ENCODE measurements around the gene CD207. TPM values are rescaled to one million over a fixed set of nuclear protein-coding genes. Genes with fewer than 3 reads are reported as not detected.

CD207 gene
- total and polyA plus RNA-seq, 2 experiments from 2014 or later = not detected

- H3K9me2 ChIP-seq (ENCODE audit: insufficient read depth) = 0 out of 2 replicates have a peak, but pooled peaks cover 4% of the 10 kb centered on the region
- no peaks in the 10 kb centered on the region for H3K36me3 ChIP-seq (ENCODE audit: insufficient read depth)
- H3K27ac ChIP-seq (ENCODE audit: low read depth) = no peak overlapping the region
- ATAC-seq (peak; percentile 99), DNase-seq (ENCODE audit: low spot score) (peak; percentile 89)
- H3K27ac Mint-ChIP-seq = no peak overlapping the region
- H3F3A ChIP-seq (replicated peaks; ENCODE audit: low read depth) = no peaks in the 10 kb centered on the region
- no peaks in the 10 kb centered on the region for H3K4me1 ChIP-seq (ENCODE audit: insufficient read depth)
- no peaks in the 10 kb centered on the region for H3K36me3 Mint-ChIP-seq (ENCODE audit: low read depth)
- peaks cover 50% of the 10 kb centered on the region for H3K27me3 Mint-ChIP-seq (ENCODE audit: insufficient read depth, low read depth, poor library complexity)
- 0 out of 2 replicates have a peak overlapping the region, but pooled peaks have one; percentile 47 for H2AFZ ChIP-seq
- H3K27me3 ChIP-seq (ENCODE audit: insufficient read depth) = peaks cover 72% of the 10 kb centered on the region
- no peaks in the 10 kb centered on the region for H4K20me1 ChIP-seq (replicated peaks; ENCODE audit: insufficient read depth)
- H3K9me3 Mint-ChIP-seq = no peaks in the 10 kb centered on the region; the same call in 2 of the 3 replicates
- H3K79me2 ChIP-seq (replicated peaks; ENCODE audit: insufficient read depth) = no peaks in the 10 kb centered on the region
- 0 out of 2 replicates have a peak overlapping the region, but pooled peaks have one; percentile 26 for H3K4me3 ChIP-seq
- 0 out of 2 replicates have a peak overlapping the region, but pooled peaks have one; percentile 55 for H3K4me2 ChIP-seq
- TF ChIP-seq POLR2AphosphoS5 (IDR thresholded peaks at IDR 0.05; ENCODE audit: low read depth) (no peak), CTCF (conservative IDR thresholded peaks at IDR 0.05; ENCODE audit: low read depth in 2 of 2) (peak; percentile 85 to 100)
- H3K4me1 Mint-ChIP-seq = no peaks in the 10 kb centered on the region
- H3K4me3 Mint-ChIP-seq = peak overlapping the region; percentile 10; the same call in 1 of the 3 replicates
Observed at GRCh38 chr2:70871398-70872211, 36.0 kb upstream of the CD207 start.

- Mint-ChIP-seq H3K4me3 (no peak overlapping the region), H3K27me3 (ENCODE audit: insufficient read depth, low read depth, poor library complexity) (peaks cover 44% of the 10 kb centered on the region), H3K9me3 (no peaks in the 10 kb centered on the region; the same call in 2 of the 3 replicates), H3K4me1 (no peaks in the 10 kb centered on the region), H3K36me3 (ENCODE audit: low read depth) (no peaks in the 10 kb centered on the region), H3K27ac (no peak overlapping the region)
- no peak overlapping the region for H3K4me2 ChIP-seq
- no peak overlapping the region for H3K4me3 ChIP-seq
- no peak for TF ChIP-seq POLR2AphosphoS5 (IDR thresholded peaks at IDR 0.05; ENCODE audit: low read depth)
- TF ChIP-seq EZH2phosphoT487 (IDR thresholded peaks at IDR 0.05; ENCODE audit: unreplicated experiment) = no peak
- TF ChIP-seq STAT1 (IDR thresholded peaks at IDR 0.05; ENCODE audit: unreplicated experiment) = no peak
- TF ChIP-seq ZNF462 (CRISPR knock-in tag; IDR thresholded peaks at IDR 0.05) = no peak
- no peak for TF ChIP-seq EZH2 (IDR thresholded peaks at IDR 0.05; ENCODE audit: low read depth, unreplicated experiment)
- no peak for TF ChIP-seq ETS1 (IDR thresholded peaks at IDR 0.05)
- no peak for TF ChIP-seq CTCF (conservative IDR thresholded peaks at IDR 0.05; ENCODE audit: low read depth in 2 of 2)
- no peak overlapping the region for H3K27ac ChIP-seq (ENCODE audit: low read depth)
- no peaks in the 10 kb centered on the region for H4K20me1 ChIP-seq (replicated peaks; ENCODE audit: insufficient read depth)
- H3K36me3 ChIP-seq (ENCODE audit: insufficient read depth) = no peaks in the 10 kb centered on the region
- no peaks in the 10 kb centered on the region for H3K79me2 ChIP-seq (replicated peaks; ENCODE audit: insufficient read depth)
- 0 out of 2 replicates have a peak, but pooled peaks cover 4% of the 10 kb centered on the region for H3K9me2 ChIP-seq (ENCODE audit: insufficient read depth)
- no peaks in the 10 kb centered on the region for H3K4me1 ChIP-seq (ENCODE audit: insufficient read depth)
- H3F3A ChIP-seq (replicated peaks; ENCODE audit: low read depth) = no peaks in the 10 kb centered on the region
- no peak overlapping the region for H2AFZ ChIP-seq
- H3K27me3 ChIP-seq (ENCODE audit: insufficient read depth) = peaks cover 64% of the 10 kb centered on the region
- DNase-seq (ENCODE audit: low spot score) (no peak), ATAC-seq (no peak)
Observed at GRCh38 chr2:70870790-70871189, 35.2 kb upstream of the CD207 start.
